Astrocyte of the cerebellum (primary cell): ENCODE results near the gene SNX8.

Experiments
- DNase-seq: peaks from one replicate; pipeline ENCODE4 v3.0.0-alpha.2; 2011; ENCODE audit warnings: low read depth
- H3K4me3 ChIP-seq: 2 replicates; pipeline ENCODE4 v1.5.1; 2011; ENCODE audit warnings: mild to moderate bottlenecking, low read depth, low read length, moderate library complexity
- in situ Hi-C: cut with HindIII; loops from 2 replicates; pipeline ENCODE4 v1.10.0; 2017; ENCODE audit warnings: low sequenced_read_pairs
- TF ChIP-seq, protein P1 (sequence below): IDR thresholded peaks from 2 replicates; pipeline ENCODE4 v1.5.1; 2012; ENCODE audit warnings: low read length, low read depth, moderate library complexity, mild to moderate bottlenecking; ENCODE audit errors: missing control alignments

Gene SNX8

DNA sequence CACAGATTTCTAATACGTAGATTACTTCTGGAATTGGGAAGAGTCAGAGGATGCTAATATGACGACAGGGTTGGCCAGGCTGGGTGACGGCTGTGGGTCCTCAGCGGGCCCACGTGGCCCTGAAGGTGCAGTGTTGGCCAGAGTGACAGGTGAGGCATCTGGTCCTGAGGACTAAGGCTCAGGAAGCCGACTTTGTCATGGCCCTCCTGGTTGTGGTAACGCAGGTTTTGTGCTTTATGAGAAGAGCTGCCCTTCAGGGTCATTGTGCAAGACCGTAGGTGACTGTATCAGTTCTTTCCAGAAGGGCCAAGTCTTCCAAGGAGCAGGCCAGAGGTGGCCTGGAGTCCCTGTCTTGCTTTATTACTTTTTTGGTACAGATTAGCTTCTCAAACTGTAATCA is 42.9 kb upstream of the SNX8 start:
- in situ Hi-C loops, result loop anchor here (25.0 kb wide), 1 partner anchor 520 kb away; no protein-coding TSS in a partner anchor
- DNase-seq, result no peak
- TF ChIP-seq, protein P1, sequence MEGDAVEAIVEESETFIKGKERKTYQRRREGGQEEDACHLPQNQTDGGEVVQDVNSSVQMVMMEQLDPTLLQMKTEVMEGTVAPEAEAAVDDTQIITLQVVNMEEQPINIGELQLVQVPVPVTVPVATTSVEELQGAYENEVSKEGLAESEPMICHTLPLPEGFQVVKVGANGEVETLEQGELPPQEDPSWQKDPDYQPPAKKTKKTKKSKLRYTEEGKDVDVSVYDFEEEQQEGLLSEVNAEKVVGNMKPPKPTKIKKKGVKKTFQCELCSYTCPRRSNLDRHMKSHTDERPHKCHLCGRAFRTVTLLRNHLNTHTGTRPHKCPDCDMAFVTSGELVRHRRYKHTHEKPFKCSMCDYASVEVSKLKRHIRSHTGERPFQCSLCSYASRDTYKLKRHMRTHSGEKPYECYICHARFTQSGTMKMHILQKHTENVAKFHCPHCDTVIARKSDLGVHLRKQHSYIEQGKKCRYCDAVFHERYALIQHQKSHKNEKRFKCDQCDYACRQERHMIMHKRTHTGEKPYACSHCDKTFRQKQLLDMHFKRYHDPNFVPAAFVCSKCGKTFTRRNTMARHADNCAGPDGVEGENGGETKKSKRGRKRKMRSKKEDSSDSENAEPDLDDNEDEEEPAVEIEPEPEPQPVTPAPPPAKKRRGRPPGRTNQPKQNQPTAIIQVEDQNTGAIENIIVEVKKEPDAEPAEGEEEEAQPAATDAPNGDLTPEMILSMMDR, result no peak
- H3K4me3 ChIP-seq, result no peak overlapping the region

DNA sequence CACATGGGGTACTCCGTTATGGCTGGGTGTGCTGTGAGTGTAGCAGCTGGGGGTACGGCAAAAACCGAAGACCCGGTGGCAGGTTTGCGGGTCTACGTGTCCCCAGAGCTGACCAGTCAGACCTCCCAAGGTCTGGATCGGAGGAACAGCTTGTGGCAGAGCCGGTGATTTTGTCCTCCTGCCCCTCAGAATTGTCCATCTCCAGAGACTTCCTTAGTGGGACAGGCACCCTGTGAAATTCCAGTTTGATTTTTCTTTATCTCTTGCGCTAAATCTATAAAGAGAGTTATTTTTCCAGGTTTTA is 41.4 kb upstream of the SNX8 start:
- DNase-seq, result no peak
- TF ChIP-seq, protein P1, result no peak
- in situ Hi-C loops, result loop anchor here (25.0 kb wide), 1 partner anchor 518 kb away; no protein-coding TSS in a partner anchor
- H3K4me3 ChIP-seq, result peak overlapping the region; percentile 97

DNA sequence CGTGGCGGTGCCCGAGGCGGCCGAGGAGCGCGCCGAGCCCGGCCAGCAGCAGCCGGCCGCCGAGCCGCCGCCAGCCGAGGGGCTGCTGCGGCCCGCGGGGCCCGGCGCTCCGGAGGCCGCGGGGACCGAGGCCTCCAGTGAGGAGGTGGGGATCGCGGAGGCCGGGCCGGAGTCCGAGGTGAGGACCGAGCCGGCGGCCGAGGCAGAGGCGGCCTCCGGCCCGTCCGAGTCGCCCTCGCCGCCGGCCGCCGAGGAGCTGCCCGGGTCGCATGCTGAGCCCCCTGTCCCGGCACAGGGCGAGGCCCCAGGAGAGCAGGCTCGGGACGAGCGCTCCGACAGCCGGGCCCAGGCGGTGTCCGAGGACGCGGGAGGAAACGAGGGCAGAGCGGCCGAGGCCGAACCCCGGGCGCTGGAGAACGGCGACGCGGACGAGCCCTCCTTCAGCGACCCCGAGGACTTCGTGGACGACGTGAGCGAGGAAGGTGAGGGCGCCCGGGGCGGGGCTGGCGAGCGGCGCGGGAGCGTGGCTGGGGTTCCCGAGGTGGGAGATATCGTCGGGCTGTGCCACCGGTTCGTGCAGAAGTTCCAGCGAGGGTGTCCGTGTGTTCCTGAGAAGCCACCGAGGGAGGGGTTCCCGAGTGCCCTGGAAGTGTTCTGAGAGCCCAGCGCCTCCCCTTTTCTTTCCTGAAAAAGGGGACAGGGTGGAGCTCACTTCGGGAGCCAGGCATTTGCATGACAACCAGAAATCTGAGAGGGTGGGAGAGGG is 40.9 kb upstream of the SNX8 start:
- H3K4me3 ChIP-seq, result peak overlapping the region; percentile 97
- no peak for DNase-seq
- TF ChIP-seq, protein P1, result no peak
- in situ Hi-C loops, result loop anchor here (25.0 kb wide), 1 partner anchor 518 kb away; no protein-coding TSS in a partner anchor

DNA sequence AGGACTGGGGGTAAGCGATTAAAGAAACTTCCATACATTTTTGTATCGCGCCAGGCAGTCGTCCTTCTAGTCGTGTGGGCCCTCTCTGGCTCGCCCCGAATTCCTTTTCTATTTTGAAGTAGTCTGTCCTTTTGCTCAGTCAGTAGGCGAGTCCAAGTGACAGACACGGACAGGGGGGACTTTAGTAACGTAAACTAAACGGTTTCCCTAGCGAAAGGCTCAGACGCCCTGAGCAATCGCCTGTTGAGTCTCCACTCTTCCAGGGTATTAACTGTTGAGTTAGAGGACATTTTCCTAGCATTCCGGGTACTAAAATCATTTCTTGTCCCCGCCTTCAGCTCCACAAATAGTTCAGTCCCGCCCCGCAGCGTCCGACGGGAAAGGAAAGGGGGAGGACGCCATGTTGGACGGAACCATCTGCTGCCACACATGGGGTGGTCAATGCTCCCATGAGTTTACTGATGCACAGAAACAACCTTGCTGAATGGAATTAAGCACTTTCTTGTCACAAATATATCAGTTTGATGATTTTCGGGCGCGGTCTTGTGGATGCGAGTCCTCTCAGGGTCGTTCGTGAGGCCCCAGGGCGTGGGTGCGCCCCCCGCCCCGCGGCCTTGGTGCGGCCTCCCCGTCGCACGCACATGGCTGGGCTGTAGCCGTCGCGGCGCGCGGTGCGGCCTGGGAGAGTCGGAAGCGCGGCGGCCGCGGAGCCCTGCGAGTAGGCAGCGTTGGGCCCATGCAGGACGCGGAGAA is 40.1 kb upstream of the SNX8 start, which contains the start of gene EIF3B:
Gene EIF3B (plus strand): TSS at position 642 of the 753 bp plus-strand sequence. CDS start 95 bp downstream, at position 737.
- in situ Hi-C loops, result loop anchor here (25.0 kb wide), 1 partner anchor 517 kb away; no protein-coding TSS in a partner anchor
- TF ChIP-seq, protein P1, result no peak
- DNase-seq, result peak; percentile 89
- H3K4me3 ChIP-seq, result peak within 1 kb of the TSS; percentile 97

DNA sequence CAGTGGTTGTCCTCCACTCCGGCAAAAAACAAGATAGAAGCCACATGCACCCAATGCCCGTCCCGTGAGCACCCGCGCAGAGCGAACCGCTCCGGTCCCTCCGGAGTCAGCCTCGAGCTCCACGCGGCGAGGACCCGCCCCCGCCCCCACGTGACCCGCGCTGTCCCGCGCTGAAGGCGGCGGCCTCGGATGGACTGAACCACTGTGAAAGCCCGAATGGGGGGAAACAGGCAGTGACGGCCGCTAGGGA is 39.6 kb upstream of the SNX8 start:
- TF ChIP-seq, protein P1, result no peak

DNA sequence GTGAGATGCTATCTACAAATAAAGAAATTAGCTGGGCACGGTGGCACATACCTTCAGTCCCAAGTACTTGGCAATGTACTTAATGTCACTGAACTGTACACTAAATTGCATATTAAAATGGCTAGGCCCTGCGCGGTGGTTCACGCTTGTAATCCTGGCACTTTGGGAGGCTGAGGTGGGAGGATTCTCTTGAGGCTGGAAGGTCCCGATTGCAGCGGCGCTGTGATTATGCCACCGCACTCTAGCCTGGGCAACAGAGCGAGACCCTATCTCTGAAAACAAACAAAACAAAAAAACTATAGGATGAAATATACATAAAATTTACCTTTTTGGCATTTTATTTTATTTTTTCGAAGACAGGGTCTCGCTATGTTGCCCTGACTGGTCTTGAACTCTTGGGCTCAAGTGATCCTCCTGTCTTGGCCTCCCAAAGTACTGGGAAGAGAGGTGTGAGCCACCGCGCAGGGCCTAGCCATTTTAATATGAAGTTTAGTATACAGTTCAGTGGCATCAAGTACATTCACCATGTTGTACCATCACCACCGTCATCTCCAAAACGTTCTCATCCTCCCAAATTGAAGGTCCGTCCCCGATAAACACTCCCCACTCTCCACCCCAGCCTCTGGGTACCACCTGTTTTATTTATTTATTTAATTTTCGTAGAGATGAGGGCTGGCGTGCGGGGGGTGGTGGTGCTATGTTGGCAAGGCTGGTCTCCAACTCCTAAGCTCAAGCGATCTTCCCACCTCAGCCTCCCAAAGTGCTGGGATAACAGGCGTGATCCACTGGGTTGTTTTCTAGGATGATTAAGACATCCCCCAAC is 39.1 kb upstream of the SNX8 start:
- no peak for DNase-seq
- peak overlapping the region; percentile 97 for H3K4me3 ChIP-seq
- in situ Hi-C loops, result loop anchor here (25.0 kb wide), 1 partner anchor 516 kb away; no protein-coding TSS in a partner anchor
- TF ChIP-seq, protein P1, result no peak

More for the DNA sequence above, 39.6 kb upstream of the SNX8 start:
- peak; percentile 62 for DNase-seq
- in situ Hi-C loops, result loop anchor here (25.0 kb wide), 1 partner anchor 517 kb away; no protein-coding TSS in a partner anchor
- H3K4me3 ChIP-seq, result peak overlapping the region; percentile 97
